ENCODE data around the gene IDH3G.
"Not testable (repeated sequence)": the region's sequence is repeated elsewhere in the genome, so short reads cannot be mapped to it uniquely, and the experiment has no call there.

IDH3G gene

GRCh38 chrX:153794018-153794896, at the start of gene IDH3G, which contains the start of gene SSR4:
Gene IDH3G (minus strand): TSS chrX:153794375. CDS start chrX:153794326, 49 bp downstream.
Gene SSR4 (plus strand): TSS chrX:153794668. CDS start chrX:153794688, 20 bp downstream.
- DNase-seq (ENCODE audit: low read depth), result peak; percentile 76

- no peak for DNase-seq (ENCODE audit: low read depth)
Measured at GRCh38 chrX:153836921-153837320, 42.7 kb upstream of the IDH3G start.

- DNase-seq (ENCODE audit: low read depth), result no peak
Measured at GRCh38 chrX:153832728-153833127, 38.6 kb upstream of the IDH3G start.

GRCh38 chrX:153831429-153832150, 37.4 kb upstream of the IDH3G start:
- no peak for DNase-seq (ENCODE audit: low read depth)

- no peak for DNase-seq (ENCODE audit: low read depth)
Measured at GRCh38 chrX:153830640-153831428, 36.7 kb upstream of the IDH3G start.

- no peak for DNase-seq (ENCODE audit: low read depth)
Measured at GRCh38 chrX:153829799-153830639, 35.8 kb upstream of the IDH3G start, which contains the start of gene PDZD4. Gene PDZD4 (minus strand): TSS chrX:153830544. CDS start chrX:153830298, 246 bp downstream.

GRCh38 chrX:153829549-153829798, 35.3 kb upstream of the IDH3G start:
- no peak for DNase-seq (ENCODE audit: low read depth)

- DNase-seq (ENCODE audit: low read depth), result no peak
Measured at GRCh38 chrX:153828723-153829548, 34.8 kb upstream of the IDH3G start.

GRCh38 chrX:153828308-153828707, 34.1 kb upstream of the IDH3G start:
- DNase-seq (ENCODE audit: low read depth), result no peak

GRCh38 chrX:153827903-153828302, 33.7 kb upstream of the IDH3G start:
- no peak for DNase-seq (ENCODE audit: low read depth)

GRCh38 chrX:153827016-153827415, 32.8 kb upstream of the IDH3G start:
- no peak for DNase-seq (ENCODE audit: low read depth)

GRCh38 chrX:153825042-153825441, 30.9 kb upstream of the IDH3G start:
- DNase-seq (ENCODE audit: low read depth), result no peak

GRCh38 chrX:153824348-153824747, 30.2 kb upstream of the IDH3G start:
- no peak for DNase-seq (ENCODE audit: low read depth)

- DNase-seq (ENCODE audit: low read depth), result no peak
Measured at GRCh38 chrX:153821066-153821465, 26.9 kb upstream of the IDH3G start.

- no peak for DNase-seq (ENCODE audit: low read depth)
Measured at GRCh38 chrX:153820601-153821000, 26.4 kb upstream of the IDH3G start.

- no peak for DNase-seq (ENCODE audit: low read depth)
Measured at GRCh38 chrX:153819384-153820040, 25.3 kb upstream of the IDH3G start.

- no peak for DNase-seq (ENCODE audit: low read depth)
Measured at GRCh38 chrX:153818571-153819383, 24.6 kb upstream of the IDH3G start.

- DNase-seq (ENCODE audit: low read depth), result not testable (repeated sequence)
Measured at GRCh38 chrX:153818064-153818463, 23.9 kb upstream of the IDH3G start.
